Caco-2 (cell line): ENCODE results near the gene ZBTB22. TPM values are rescaled to one million over a fixed set of nuclear protein-coding genes. Genes with fewer than 3 reads are reported as not detected.

Experiments
- BruUV-seq: library from RNA; stranded (reverse); fragments of 400-500 nt; replicated peaks from 2 replicates; lab custom pipeline; 2021; lab: Mats Ljungman, UMichigan
- CTCF ChIA-PET: fragments of 300-600 bp; sonication (Branson Sonifier 250); formaldehyde crosslinking; loops from one replicate; lab custom pipeline; 2022; ENCODE audit warnings: antibody characterized with exemption; lab: Charles Lee
- POLR2A ChIA-PET: fragments of 300-600 bp; sonication (Branson Sonifier 250); formaldehyde crosslinking; loops from one replicate; lab custom pipeline; 2022; ENCODE audit warnings: antibody characterized with exemption; lab: Charles Lee
- DNase-seq, 2 experiments: peaks; one replicate each; pipeline versions ENCODE4 v3.0.0 to v3.0.0-alpha.2; 2020 to 2022
- H3K27me3 ChIP-seq: replicated peaks from 2 replicates; pipeline ENCODE4 v1.6.0; 2011; ENCODE audit warnings: low read length; ENCODE audit not compliant: control insufficient read depth, insufficient read depth
- H3K36me3 ChIP-seq: 2 replicates; pipeline ENCODE4 v1.5.1; 2011; ENCODE audit warnings: low read length; ENCODE audit not compliant: control insufficient read depth, insufficient read depth
- H3K4me1 ChIP-seq: fragments of 250-450 bp; sonication (Bioruptor Pico); 2 replicates; pipeline ENCODE4 v1.5.1; 2020; ENCODE audit warnings: mild to moderate bottlenecking
- H3K4me3 ChIP-seq: 2 replicates; pipeline ENCODE4 v1.5.1; 2011; ENCODE audit warnings: low read depth, mild to moderate bottlenecking, control low read depth, low read length
- H3K9me3 ChIP-seq: fragments of 250-450 bp; sonication (Bioruptor Pico); 2 replicates; pipeline ENCODE4 v1.5.1; 2020; ENCODE audit warnings: mild to moderate bottlenecking, moderate library complexity
- H3K27ac Mint-ChIP-seq: one replicate; pipeline ENCODE4 v1.8.0; 2022; ENCODE audit warnings: mixed read lengths; ENCODE audit not compliant: unreplicated experiment
- H3K27me3 Mint-ChIP-seq: one replicate; pipeline ENCODE4 v1.8.0; 2022; ENCODE audit warnings: mixed read lengths; ENCODE audit not compliant: insufficient read depth, unreplicated experiment
- H3K36me3 Mint-ChIP-seq: one replicate; pipeline ENCODE4 v1.8.0; 2022; ENCODE audit warnings: mild to moderate bottlenecking, mixed read lengths; ENCODE audit not compliant: insufficient read depth, unreplicated experiment
- H3K4me1 Mint-ChIP-seq: one replicate; pipeline ENCODE4 v1.8.0; 2022; ENCODE audit warnings: low read depth, mixed read lengths; ENCODE audit not compliant: unreplicated experiment
- H3K4me3 Mint-ChIP-seq: one replicate; pipeline ENCODE4 v1.8.0; 2022; ENCODE audit warnings: mild to moderate bottlenecking, moderate library complexity, mixed read lengths; ENCODE audit not compliant: unreplicated experiment
- H3K9me3 Mint-ChIP-seq: one replicate; pipeline ENCODE4 v1.8.0; 2022; ENCODE audit warnings: mixed read lengths; ENCODE audit not compliant: unreplicated experiment
- intact Hi-C: fragments of 100-400 bp; cut with micrococcal nuclease; formaldehyde crosslinking; loops from one replicate; pipeline ENCODE4 v1.10.0; 2022; ENCODE audit not compliant: unreplicated experiment
- total RNA-seq: library from RNA; stranded (reverse); gene quantifications from 2 replicates; pipeline ENCODE4 v1.2.3, GENCODE V29; 2022
- TF ChIP-seq, protein P1 (sequence below), 2 experiments: fragments of 200-600 bp in 1 of 2; IDR thresholded peaks; 1 replicate in 1 of 2; 2 replicates in 1 of 2; pipeline versions ENCODE4 v1.5.1 to v1.8.0; 2011 to 2022; ENCODE audit warnings: antibody characterized with exemption in 1 of 2, control low read depth in 1 of 2, inconsistent platforms in 1 of 2, low read depth in 1 of 2, low read length in 1 of 2, mild to moderate bottlenecking in 1 of 2, moderate library complexity in 1 of 2; ENCODE audit not compliant: insufficient read depth in 1 of 2, severe bottlenecking in 1 of 2, unreplicated experiment in 1 of 2

ZBTB22 gene
- total RNA-seq, 1 experiment from 2014 or later, result 11.5 TPM

DNA sequence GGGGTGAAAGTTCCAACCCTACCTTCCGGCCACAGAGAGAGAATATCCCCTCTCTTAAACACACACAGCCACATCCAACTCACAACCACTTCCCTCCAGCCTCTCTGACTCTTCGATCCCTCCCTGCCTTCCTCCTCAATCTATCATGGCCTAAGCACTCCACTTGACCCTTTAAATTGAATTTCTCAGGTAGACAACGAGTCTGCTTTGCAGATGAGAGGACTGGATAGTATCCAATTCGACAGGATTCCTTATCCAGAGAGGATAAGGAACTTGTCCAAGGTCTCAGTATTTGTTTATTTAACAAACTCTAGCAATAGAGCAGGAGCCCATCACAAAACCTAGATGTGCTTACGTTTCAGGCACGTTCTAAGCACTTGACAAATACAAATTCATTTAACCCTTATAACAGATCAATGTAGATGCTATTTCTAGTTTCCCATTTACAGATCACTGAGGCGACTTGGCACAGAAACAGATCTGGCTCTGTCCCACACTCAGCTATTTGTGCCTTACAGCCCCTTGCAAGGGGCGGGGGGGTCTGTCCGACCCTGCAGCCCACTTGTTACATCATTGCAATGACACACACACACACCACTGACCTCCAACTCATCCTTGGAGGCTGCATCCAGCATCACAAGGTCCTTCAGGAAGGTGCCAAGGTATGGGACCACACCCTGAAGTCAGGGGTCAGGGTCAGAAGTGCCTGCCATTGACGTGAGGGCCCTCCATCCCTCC is 23.3 kb downstream of the ZBTB22 start:
- TF ChIP-seq, protein P1, sequence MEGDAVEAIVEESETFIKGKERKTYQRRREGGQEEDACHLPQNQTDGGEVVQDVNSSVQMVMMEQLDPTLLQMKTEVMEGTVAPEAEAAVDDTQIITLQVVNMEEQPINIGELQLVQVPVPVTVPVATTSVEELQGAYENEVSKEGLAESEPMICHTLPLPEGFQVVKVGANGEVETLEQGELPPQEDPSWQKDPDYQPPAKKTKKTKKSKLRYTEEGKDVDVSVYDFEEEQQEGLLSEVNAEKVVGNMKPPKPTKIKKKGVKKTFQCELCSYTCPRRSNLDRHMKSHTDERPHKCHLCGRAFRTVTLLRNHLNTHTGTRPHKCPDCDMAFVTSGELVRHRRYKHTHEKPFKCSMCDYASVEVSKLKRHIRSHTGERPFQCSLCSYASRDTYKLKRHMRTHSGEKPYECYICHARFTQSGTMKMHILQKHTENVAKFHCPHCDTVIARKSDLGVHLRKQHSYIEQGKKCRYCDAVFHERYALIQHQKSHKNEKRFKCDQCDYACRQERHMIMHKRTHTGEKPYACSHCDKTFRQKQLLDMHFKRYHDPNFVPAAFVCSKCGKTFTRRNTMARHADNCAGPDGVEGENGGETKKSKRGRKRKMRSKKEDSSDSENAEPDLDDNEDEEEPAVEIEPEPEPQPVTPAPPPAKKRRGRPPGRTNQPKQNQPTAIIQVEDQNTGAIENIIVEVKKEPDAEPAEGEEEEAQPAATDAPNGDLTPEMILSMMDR (IDR thresholded peaks at IDR 0.05; ENCODE audit: insufficient read depth in 1 of 2, low read depth in 1 of 2, low read length in 1 of 2, severe bottlenecking in 1 of 2, unreplicated experiment in 1 of 2), result no peak
- Histone ChIP-seq H3K4me1 (peaks cover 20% of the 10 kb centered on the region), H3K36me3 (peaks cover 2% of the 10 kb centered on the region), H3K4me3 (no peak overlapping the region), H3K27me3 (no peaks in the 10 kb centered on the region), H3K9me3 (no peaks in the 10 kb centered on the region)
- H3K36me3 Mint-ChIP-seq, result peaks cover 57% of the 10 kb centered on the region
- no TSS peak for BruUV-seq
- H3K4me1 Mint-ChIP-seq, result peaks cover 26% of the 10 kb centered on the region
- H3K9me3 Mint-ChIP-seq, result no peaks in the 10 kb centered on the region
- intact Hi-C loops, result no loop called here
- no peak for DNase-seq
- ChIA-PET CTCF (interaction anchor here (0.6 kb wide), 1 partner anchor 668 kb away, joined by 4 read pairs; no protein-coding TSS in a partner anchor), POLR2A (no interaction called here)
- H3K27me3 Mint-ChIP-seq, result no peaks in the 10 kb centered on the region
- H3K4me3 Mint-ChIP-seq, result no peak overlapping the region
- H3K27ac Mint-ChIP-seq, result no peak overlapping the region

DNA sequence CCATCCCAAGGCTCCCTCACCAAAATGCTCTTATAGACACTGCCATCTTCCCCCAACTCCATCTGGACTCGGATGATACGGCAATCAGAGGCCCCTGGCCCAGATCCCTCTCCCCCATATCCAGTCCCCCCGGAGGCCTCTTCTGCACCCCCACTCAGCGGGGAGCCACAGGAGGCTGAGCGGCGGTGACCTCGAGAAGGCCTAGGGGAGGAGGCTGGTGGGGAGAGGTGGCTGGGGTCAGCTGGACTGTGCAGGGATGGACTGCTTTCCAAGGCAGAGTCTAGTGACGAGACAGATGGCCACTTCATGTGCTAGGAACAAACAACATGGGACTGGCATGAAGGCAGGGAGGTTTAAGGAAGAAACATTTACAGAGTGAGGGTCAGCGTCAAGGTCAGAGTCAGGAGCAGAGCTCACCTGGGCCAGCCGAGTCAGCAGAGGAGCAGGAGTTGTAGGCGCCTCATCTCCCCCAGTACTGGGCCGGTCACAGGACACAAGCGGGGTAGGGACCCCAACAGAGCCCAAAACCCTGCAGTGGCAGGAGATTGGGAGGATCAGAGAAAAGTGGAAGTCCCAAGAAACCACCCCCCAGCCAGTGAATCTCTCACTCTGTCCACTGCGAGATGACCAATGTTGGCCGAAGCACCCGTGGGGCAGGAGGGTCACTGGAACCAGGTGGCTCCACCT is 24.4 kb downstream of the ZBTB22 start:
- no peaks in the 10 kb centered on the region for H3K27me3 Mint-ChIP-seq
- Histone ChIP-seq H3K4me3 (no peak overlapping the region), H3K36me3 (peaks cover 2% of the 10 kb centered on the region; the same call in 1 of the 2 replicates), H3K9me3 (no peaks in the 10 kb centered on the region), H3K27me3 (no peaks in the 10 kb centered on the region), H3K4me1 (peaks cover 20% of the 10 kb centered on the region)
- ChIA-PET CTCF (no interaction called here), POLR2A (no interaction called here)
- no peak overlapping the region for H3K4me3 Mint-ChIP-seq
- H3K36me3 Mint-ChIP-seq, result peaks cover 56% of the 10 kb centered on the region
- peaks cover 24% of the 10 kb centered on the region for H3K4me1 Mint-ChIP-seq
- TF ChIP-seq, protein P1 (IDR thresholded peaks at IDR 0.05; ENCODE audit: insufficient read depth in 1 of 2, low read depth in 1 of 2, low read length in 1 of 2, severe bottlenecking in 1 of 2, unreplicated experiment in 1 of 2), result no peak
- BruUV-seq, result no TSS peak
- no peak for DNase-seq
- H3K9me3 Mint-ChIP-seq, result no peaks in the 10 kb centered on the region
- intact Hi-C loops, result no loop called here
- no peak overlapping the region for H3K27ac Mint-ChIP-seq

DNA sequence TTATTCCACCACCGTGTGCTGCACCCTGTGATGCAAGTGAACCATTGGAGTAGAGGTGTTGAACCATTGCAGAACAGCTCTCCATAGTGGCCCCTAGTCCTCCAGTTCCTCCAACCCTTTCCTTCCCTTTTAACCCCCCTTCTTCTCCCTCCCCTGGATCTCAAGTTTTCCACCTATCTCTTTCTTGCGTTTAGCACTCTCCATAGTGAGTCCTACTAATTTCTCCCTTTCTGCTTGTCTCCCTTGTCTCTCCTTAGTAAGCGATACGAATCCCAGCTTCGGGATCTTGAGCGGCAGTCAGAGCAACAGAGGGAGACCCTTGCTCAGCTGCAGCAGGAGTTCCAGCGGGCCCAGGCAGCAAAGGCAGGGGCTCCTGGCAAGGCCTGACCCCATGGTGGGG is 27.1 kb downstream of the ZBTB22 start:
- H3K4me1 ChIP-seq, result peaks cover 7% of the 10 kb centered on the region; the same call in 1 of the 2 replicates
- H3K4me3 Mint-ChIP-seq, result peak overlapping the region; percentile 87
- no peaks in the 10 kb centered on the region for H3K9me3 Mint-ChIP-seq
- H3K4me1 Mint-ChIP-seq, result peaks cover 15% of the 10 kb centered on the region
- H3K27ac Mint-ChIP-seq, result peak overlapping the region; percentile 94
- H3K36me3 ChIP-seq, result 0 out of 2 replicates have a peak, but pooled peaks cover 2% of the 10 kb centered on the region
- H3K27me3 Mint-ChIP-seq, result no peaks in the 10 kb centered on the region
- CTCF ChIA-PET, result interaction anchor here (1.0 kb wide), 1 partner anchor 9 kb away, joined by 7 read pairs; the partner anchor contains the start of gene RGL2
- intact Hi-C loops, result no loop called here
- H3K36me3 Mint-ChIP-seq, result peaks cover 57% of the 10 kb centered on the region
- no peak for DNase-seq
- TF ChIP-seq, protein P1 (IDR thresholded peaks at IDR 0.05; ENCODE audit: insufficient read depth in 1 of 2, low read depth in 1 of 2, low read length in 1 of 2, severe bottlenecking in 1 of 2, unreplicated experiment in 1 of 2), result no peak
- POLR2A ChIA-PET, result interaction anchor here (2.3 to 2.5 kb wide), 2 partner anchors 27 to 319 kb away, joined by 8 to 22 read pairs; partner anchors contain the start of gene ZBTB22
- no peaks in the 10 kb centered on the region for H3K9me3 ChIP-seq
- no TSS peak for BruUV-seq
- H3K4me3 ChIP-seq, result peak overlapping the region; percentile 65
- H3K27me3 ChIP-seq, result no peaks in the 10 kb centered on the region
